GM21360 (cell line): ENCODE results near the gene ZSWIM6.
"Not testable (repeated sequence)": the region's sequence is repeated elsewhere in the genome, so short reads cannot be mapped to it uniquely, and the experiment has no call there.

Source experiments
- ATAC-seq: cut with Tn5 transposase; IDR thresholded peaks from one replicate; pipeline ENCODE4 v1.9.1; 2021; ENCODE audit warnings: mild to moderate bottlenecking, moderate library complexity; ENCODE audit not compliant: unreplicated experiment

Gene ZSWIM6

GRCh38 chr5:61405511-61406295 lies 73.6 kb downstream of the ZSWIM6 start:
- no peak for ATAC-seq

- ATAC-seq: not testable (repeated sequence)
Measured at GRCh38 chr5:61406497-61406896, 74.4 kb downstream of the ZSWIM6 start.

GRCh38 chr5:61407706-61408270 lies 75.7 kb downstream of the ZSWIM6 start:
- no peak for ATAC-seq

DNA sequence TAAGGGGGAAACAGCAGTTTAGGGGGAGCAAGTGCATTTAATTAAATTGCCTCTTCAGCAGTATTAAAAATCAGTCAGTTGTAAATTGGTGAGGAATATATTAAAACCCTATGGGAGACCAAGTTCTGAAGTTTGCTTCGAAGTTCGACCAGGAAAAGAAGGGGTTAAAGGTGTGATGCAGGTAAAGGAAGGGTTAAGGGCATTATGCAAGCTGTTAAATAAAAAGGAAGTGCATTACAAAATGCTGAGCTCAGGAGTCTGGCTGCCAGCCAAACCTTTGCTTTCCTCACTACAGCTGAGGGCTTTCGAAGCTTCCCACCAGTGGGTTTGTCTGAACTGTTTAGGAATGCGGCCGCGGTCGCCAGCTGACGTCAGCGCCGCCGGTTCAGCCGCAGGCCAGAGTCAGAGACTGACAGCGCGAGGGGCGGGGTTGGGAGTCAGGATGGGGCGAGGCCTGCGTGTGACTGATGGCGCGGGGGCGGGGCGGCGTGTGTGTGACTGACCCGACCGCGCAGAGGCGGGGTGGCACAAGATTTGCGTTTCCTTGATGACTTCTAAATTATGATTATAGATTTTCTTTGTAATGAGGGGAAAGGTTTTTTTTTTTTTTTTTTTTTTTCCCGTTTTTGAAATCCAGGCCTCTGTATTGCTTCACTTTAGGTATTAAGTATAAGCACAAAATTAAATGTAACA lies 76.6 kb downstream of the ZSWIM6 start:
- ATAC-seq: peak; percentile 100

- ATAC-seq: no peak
Measured at GRCh38 chr5:61409568-61409967, 77.5 kb downstream of the ZSWIM6 start.

DNA sequence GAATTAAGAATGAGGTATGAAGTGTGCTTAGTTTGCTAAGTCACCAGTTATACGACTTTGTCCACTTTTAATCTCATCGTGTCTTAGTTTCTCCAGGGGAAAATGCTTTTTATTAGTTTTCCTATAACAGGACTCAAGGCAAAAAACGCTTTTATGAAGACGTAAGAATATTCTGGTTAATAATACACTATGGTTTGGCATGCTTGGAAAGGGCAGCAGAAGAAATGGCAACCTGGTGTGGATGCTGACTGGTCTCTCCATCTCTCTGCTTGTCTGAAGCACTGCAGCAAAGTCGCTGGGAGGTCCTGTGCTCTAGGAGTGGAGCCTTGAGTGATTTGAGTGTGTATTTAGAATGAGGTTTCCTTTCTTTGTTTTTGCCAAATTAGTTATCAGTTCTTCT lies 78.8 kb downstream of the ZSWIM6 start:
- ATAC-seq: no peak

DNA sequence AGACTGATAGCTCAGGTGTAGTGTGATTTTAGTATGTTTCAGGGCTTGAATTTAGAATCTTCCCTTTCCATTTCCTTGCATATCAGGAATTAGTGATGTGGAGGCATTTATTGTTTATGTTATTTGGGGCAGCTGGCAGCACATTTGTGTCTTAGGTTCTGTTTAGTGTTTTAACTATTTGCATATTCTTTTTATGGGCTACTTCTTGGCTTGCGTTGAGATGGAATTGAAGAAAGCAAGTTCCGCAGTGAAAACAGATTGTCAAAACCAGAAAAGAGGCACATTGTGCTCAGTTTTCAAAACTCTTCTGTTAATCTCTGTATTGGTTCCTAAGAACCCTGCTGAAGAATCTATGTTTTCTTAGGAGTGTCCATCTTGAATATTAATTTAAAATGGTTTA lies 80.3 kb downstream of the ZSWIM6 start:
- no peak for ATAC-seq

- not testable (repeated sequence) for ATAC-seq
Measured at GRCh38 chr5:61413205-61413604, 81.1 kb downstream of the ZSWIM6 start.

GRCh38 chr5:61414806-61415205 lies 82.7 kb downstream of the ZSWIM6 start:
- no peak for ATAC-seq

DNA sequence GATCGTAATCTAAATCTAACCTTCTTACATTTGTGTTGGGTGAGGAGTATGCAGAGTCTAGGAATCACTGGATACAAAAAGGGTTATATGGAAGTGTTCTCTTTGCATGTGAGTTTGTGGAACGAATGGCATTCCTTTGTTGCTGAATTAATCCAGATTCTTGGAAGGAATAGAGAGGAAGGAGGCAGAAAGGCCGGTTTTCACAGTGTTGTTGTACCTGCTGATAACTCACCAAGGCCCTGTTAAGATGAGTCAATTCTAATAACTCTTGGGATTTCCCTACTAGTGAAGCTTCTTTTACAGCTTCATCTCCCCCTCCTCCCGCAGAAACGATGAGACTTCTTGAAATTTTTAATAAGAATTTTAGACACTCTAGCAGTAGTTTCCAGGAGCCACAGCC lies 84.0 kb downstream of the ZSWIM6 start:
- no peak for ATAC-seq

DNA sequence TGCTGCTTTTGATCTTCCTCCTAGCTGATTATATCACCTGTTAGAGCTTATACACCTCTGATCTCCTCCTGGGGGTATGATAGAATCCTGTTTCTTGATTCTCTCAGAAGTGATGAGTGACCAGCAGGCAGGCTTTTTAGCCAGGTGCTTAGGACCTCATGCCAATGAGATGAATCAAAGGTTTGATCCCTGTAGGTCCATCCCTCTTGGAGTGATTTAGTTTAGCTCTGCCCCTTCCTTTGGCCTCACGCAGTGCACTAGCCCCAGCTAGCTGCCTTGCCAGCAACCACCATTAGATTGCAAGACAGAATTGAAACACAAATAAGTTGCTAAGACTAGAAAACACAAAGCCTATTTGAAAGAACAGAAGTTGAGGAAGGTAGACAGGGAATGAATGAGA lies 84.4 kb downstream of the ZSWIM6 start:
- ATAC-seq: no peak

DNA sequence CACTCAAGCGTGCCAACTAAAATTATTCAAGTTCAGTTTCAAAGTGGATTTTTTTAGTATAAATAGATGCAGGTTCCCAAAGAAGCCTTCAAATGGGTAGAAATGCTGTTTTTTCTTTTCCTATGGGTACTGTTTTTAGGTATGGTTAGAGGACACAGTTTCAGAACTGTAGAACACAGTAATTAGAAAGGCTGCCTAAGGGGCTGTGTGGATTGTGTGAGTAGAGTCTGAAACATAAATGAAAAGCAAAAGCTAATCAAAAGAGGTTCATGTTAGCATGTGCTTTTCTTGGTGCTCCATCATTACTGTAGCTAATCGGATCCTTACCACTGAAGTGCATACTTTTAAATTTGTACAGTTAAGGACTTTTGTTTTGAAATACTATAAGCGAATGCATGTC lies 85.3 kb downstream of the ZSWIM6 start:
- ATAC-seq: no peak

DNA sequence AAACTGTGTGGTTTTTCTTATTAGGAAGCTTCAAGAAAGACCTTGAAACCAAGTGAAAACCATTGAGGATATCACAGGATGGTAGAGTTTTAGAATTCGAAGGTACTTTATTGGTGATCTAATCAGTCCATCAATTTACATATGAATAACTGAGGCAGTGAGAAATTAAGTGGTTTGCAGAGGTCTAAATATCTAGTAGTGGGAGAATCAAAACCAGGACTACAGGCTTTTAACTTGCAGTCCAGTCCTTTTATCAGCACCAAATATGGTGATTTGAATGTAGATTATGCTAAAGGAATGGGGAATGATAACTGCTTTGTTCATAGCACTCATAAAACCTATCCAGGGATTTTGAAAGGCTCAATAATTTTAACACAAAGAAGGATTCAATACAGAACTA lies 85.8 kb downstream of the ZSWIM6 start:
- ATAC-seq: no peak

DNA sequence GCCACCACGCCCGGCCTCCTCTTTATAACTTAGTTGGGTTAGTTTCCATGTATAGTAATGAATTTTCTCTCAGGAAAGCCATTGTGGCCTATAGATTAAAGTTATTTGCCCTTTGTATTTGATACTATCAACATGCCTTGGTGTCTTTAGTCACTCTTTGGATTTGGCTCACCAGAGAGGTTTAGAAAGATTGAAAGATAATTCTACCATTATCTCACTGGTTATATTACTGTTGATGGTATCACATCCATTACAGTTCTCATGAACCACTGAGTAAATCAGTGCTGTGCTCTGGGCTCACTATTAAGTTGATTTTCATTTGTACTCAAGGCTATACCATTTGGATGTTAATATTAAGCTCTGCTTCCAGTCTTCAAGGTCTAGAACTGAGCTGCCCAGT lies 87.0 kb downstream of the ZSWIM6 start:
- ATAC-seq: no peak

DNA sequence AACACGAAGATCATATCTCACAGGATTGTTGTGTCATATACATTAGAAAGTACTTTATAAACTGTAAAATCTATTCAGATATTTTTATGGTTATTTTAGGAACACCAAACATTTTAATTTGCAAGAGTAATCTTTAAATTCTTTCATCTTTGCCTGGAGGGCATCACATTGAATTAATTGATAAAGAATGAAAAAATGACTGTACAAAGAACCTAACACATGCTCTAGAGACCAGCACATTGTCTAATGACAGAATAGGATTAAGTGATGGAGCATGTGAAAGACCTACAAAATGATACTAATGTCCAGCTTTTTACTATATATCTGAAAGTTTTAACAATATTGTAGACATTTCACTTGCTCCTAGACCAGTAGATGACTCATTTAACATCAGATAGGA lies 88.0 kb downstream of the ZSWIM6 start:
- ATAC-seq: no peak

- ATAC-seq: not testable (repeated sequence)
Measured at GRCh38 chr5:61421262-61421661, 89.2 kb downstream of the ZSWIM6 start.

- no peak for ATAC-seq
Measured at GRCh38 chr5:61423487-61424145, 91.6 kb downstream of the ZSWIM6 start.

GRCh38 chr5:61425918-61426317 lies 93.9 kb downstream of the ZSWIM6 start:
- ATAC-seq: no peak

DNA sequence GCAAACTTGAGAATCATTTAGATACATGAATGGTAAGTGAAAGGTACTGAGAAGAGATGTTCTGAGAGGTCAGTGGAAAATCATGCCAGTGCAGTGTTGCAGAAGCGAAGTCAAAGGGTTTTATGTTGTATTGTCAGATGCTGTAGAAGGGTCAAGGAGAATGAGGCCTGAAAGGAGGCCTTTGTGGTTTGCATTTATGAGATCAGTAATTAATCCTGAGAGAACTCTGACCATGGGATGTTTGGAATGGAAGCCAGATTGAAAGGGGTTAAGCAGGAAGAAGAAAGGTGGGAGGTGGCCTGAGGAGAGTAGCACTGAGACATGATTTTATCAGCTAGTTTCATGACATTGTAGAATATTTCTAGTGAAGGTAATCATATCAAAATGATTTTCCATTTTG lies 97.8 kb downstream of the ZSWIM6 start:
- ATAC-seq: no peak

DNA sequence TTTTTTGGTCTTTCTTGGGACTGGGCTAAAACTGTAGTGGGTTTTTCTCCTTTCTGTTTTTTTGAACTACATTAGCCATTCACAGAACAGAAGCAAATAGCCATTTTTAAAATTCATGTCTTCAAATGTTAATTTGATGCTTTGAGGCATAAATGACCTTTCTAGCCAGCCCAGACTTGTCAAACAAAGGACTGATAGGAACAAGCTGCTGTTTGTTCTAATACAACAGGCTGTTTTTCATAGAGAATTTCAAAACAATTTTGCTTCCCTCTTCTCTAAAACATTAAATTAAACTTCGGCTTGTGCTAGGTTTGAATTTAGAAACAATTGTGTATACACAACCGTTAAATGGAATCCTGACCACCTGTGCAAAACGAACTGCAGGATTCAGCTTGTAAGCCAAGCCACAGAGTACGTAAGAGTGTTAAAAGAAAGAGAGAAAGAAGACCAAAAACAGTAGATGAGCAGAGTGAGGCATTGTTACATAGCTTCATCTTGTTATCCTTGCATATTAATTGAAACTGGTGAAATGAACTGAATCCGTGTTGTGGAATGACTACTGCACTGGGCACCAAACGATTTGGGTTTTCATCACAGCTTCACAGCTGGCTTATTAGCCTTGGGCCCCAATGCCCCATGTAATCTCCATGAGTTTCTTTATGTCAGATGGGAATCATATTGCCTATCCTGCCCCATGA lies 100.0 kb downstream of the ZSWIM6 start:
- no peak for ATAC-seq

DNA sequence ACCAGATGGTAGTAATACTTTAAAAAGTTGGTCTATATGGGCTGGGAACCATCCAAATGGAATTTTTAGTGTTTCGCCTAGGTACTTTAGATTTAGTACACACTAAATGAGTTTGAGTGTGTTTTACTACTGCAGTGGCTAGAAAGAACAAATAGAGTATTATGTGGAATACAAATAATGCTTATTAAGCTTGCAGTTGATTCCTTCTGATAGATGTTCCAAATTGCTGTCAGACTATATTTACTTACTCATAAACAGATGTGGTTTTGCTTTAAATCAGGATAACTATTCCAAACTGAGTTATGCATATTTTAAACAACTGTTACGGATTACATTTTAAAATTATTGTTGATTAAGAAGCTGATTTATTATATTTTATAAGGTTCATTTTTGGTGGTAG lies 103.3 kb downstream of the ZSWIM6 start:
- ATAC-seq: no peak
